GM23248 (cell line): Measurements from ENCODE around the gene XYLT2.

Experiments used
- EZH2 ChIP-seq: fragments of 200-600 bp; sonication (generic); IDR thresholded peaks from 2 replicates; pipeline ENCODE4 v1.6.1; 2018; ENCODE audit warnings: antibody characterized with exemption, mild to moderate bottlenecking; ENCODE audit not compliant: insufficient read depth, poor library complexity, severe bottlenecking
- EZH2phosphoT487 ChIP-seq: fragments of 200-600 bp; sonication (generic); IDR thresholded peaks from 2 replicates; pipeline ENCODE4 v1.6.1; 2018; ENCODE audit warnings: antibody characterized with exemption, moderate library complexity, mild to moderate bottlenecking, low read depth; ENCODE audit not compliant: insufficient read depth

DNA sequence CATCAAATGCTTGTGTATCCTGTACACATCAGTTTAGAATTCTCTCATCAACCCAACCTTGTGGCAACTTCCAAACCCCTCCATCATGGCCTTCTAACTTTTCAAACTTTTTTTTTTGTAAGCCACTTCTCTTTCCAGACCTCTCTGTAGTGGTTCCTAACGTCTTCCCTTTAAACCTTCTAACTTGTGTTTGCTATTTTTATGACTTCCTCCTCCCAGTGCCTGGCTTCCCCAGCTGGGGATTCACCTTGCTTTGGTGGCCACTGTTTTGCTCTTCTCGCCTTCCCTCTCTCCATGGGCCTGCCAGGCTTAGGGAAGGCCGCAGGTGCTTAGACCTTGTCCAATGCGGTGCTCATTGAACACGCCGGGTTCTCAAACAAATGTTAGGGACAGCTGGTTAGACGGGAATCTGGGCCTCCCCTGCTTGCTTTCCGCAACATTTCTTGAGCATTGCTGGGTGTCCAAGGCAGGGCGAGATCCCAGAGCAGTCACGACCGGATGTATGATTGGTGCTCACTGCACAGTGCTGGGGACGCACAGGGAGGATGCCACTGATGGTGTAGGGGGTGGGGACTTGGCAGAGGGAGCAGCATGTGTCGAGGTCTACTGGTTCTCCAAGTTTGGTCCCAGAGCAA is 1.1 kb upstream of the XYLT2 start:
- TF ChIP-seq EZH2 = no peak
- no peak for TF ChIP-seq EZH2phosphoT487
